IPS-18a (cell line): Measurements from ENCODE around the gene PLGRKT.
A peak's percentile ranks its signal among the peaks of the same experiment; 100 is the strongest.
"Not testable (repeated sequence)": the region's sequence is repeated elsewhere in the genome, so short reads cannot be mapped to it uniquely, and the experiment has no call there.

ENCODE experiments used
- H3K27ac ChIP-seq: one replicate; pipeline ENCODE4 v1.5.1; 2013; ENCODE audit warnings: low read length
- H3K27me3 ChIP-seq: one replicate; pipeline ENCODE4 v1.6.1; 2013; ENCODE audit warnings: mild to moderate bottlenecking, low read length; ENCODE audit not compliant: control insufficient read depth, insufficient read depth
- H3K36me3 ChIP-seq: one replicate; pipeline ENCODE4 v1.6.1; 2013; ENCODE audit warnings: low read depth, low read length; ENCODE audit not compliant: control insufficient read depth
- H3K4me1 ChIP-seq: one replicate; pipeline ENCODE4 v1.6.1; 2013; ENCODE audit warnings: low read depth, low read length; ENCODE audit not compliant: control insufficient read depth
- H3K4me3 ChIP-seq: one replicate; pipeline ENCODE4 v1.5.1; 2013; ENCODE audit warnings: low read length
- H3K9ac ChIP-seq: one replicate; pipeline ENCODE4 v1.6.1; 2013; ENCODE audit warnings: mild to moderate bottlenecking, low read length, moderate library complexity
- H3K9me3 ChIP-seq: one replicate; pipeline ENCODE4 v1.6.1; 2013; ENCODE audit warnings: low read depth, low read length; ENCODE audit not compliant: control insufficient read depth

PLGRKT gene

GRCh38 chr9:5357431-5358105, 80.2 kb downstream of the PLGRKT start:
- H3K4me1 ChIP-seq, result no peaks in the 10 kb centered on the region
- H3K9me3 ChIP-seq, result no peaks in the 10 kb centered on the region
- H3K36me3 ChIP-seq, result no peaks in the 10 kb centered on the region
- no peak overlapping the region for H3K4me3 ChIP-seq
- no peak overlapping the region for H3K27ac ChIP-seq
- H3K27me3 ChIP-seq, result no peaks in the 10 kb centered on the region
- H3K9ac ChIP-seq, result no peak overlapping the region

DNA sequence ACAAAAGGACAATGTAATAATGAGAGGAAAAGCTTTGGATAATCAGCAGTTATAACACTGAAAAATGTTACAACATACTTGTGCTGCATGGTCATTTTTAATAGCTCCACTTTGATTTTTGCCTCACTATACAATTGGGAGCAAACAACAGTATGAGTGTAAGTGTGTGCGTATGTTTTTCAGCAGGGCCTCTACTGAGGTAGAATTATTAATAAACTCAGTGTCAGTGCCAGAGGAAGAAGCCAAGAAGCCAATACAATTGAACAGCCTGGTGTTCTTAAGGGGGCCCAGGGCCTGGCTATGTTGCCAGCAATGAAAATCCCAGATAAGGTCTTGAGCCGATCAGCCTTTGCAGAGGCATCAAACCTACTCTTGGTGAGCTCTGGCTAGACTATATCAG, 81.9 kb downstream of the PLGRKT start:
- H3K4me1 ChIP-seq, result no peaks in the 10 kb centered on the region

GRCh38 chr9:5355226-5355625, 82.5 kb downstream of the PLGRKT start:
- H3K36me3 ChIP-seq, result no peaks in the 10 kb centered on the region
- H3K9ac ChIP-seq, result no peak overlapping the region
- H3K27me3 ChIP-seq, result no peaks in the 10 kb centered on the region
- no peaks in the 10 kb centered on the region for H3K9me3 ChIP-seq
- no peak overlapping the region for H3K4me3 ChIP-seq
- no peak overlapping the region for H3K27ac ChIP-seq
- no peaks in the 10 kb centered on the region for H3K4me1 ChIP-seq

More for the DNA sequence above, 81.9 kb downstream of the PLGRKT start:
- Histone ChIP-seq H3K9me3 (no peaks in the 10 kb centered on the region), H3K27me3 (no peaks in the 10 kb centered on the region), H3K4me3 (no peak overlapping the region), H3K36me3 (no peaks in the 10 kb centered on the region), H3K9ac (no peak overlapping the region), H3K27ac (no peak overlapping the region)

DNA sequence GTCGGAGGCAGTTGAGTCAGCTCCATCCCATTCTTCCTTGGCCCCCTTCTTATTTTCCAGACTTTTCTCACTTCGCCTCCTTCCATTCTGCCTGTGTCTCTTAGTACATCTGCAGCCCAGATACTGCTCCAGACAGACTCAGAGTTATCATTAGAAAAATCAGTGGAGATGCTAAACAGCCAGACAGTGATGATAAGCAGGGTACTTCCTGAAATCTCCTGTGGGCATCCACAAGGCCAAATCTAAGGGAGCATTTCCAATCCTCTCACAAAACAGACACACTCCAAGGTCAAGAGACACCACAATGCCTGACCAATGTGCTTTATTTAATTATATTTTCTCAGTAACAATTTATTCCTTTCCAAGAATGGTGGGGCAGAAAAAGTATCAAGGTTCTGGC, 83.5 kb downstream of the PLGRKT start:
- H3K27ac ChIP-seq, result no peak overlapping the region
- H3K9me3 ChIP-seq, result no peaks in the 10 kb centered on the region
- no peak overlapping the region for H3K9ac ChIP-seq
- no peaks in the 10 kb centered on the region for H3K27me3 ChIP-seq
- H3K36me3 ChIP-seq, result no peaks in the 10 kb centered on the region
- no peaks in the 10 kb centered on the region for H3K4me1 ChIP-seq
- H3K4me3 ChIP-seq, result no peak overlapping the region

DNA sequence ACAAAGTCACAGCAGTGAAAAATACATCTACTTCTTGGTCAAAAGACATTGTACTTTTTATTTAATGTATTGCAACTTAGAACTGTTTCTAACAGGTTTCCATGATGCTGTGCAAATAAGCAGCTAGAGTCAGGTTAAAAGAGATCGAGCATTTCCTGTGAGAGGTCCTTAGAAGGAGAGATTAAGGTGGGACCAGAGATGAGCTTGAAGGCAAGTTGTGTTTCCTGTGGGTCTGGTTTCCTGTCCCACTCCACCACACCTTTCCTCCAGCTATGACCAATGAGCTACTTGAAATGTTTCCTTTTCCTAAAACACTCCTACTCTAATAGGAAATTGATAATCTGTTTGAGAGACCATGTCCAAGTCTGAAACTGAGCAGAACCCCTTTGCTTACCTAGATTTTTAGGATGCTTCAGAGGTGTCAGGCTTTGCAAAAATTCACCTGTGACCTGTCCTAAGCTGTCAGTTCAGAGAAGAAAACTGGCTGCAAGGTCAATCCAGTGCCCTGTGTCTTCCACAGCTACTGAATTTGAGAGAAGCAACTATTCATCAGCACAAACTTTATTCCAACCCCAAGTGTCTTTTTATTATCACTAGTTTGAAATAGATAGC, 85.0 kb downstream of the PLGRKT start:
- H3K9me3 ChIP-seq, result no peaks in the 10 kb centered on the region
- H3K27me3 ChIP-seq, result no peaks in the 10 kb centered on the region
- H3K4me3 ChIP-seq, result no peak overlapping the region
- no peak overlapping the region for H3K9ac ChIP-seq
- no peaks in the 10 kb centered on the region for H3K36me3 ChIP-seq
- H3K27ac ChIP-seq, result no peak overlapping the region
- no peaks in the 10 kb centered on the region for H3K4me1 ChIP-seq

DNA sequence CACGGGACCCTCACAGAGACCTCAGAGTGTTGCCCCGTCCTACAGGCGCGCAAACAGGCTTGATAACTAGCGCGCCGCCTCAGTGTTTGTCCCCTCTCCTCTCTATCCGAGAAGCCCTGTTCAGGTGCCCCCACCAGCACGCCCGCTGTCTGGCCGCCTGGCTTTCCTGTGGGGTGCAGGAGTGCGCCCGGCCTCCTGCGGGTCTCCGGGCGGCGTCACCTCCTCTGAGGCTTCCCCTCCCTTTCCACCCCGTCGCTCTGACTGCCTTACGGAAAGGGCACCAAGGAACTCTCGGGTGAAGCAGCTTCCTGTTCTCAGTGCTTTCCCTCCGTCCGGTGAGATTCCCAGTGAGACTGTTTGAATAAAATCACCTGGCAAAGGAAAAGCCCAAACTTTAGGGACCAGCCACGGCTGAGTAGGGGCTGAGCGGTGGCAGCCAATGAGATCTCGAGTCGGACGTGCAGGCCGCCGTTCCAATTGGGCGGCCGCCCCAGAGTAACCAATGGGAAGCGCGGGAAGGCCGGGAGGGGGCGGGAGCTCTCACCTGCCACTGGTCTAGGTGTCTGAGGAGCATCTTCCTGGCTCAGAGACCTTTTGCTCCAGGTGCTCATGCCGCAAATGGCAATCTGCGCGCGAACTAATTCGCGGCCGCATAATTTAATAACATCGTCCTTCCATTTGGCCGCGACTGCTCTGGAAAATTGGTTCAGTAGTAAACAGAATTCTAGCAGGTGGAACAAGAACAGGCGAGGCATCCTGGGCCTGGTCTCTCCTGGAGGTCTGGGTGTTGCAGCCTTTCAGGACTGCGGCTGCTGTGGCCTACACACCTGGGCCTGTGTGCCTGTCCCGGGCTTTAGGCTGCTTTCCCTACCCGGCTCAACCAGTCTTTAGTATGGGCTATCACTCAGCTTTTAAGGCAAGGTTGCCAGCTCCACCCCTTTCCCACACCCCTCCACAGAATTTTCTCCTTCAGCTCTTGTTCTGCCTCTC, 98.4 kb downstream of the PLGRKT start, which contains the start of gene RLN1:
Gene RLN1, minus strand, starts transcription at position 885 of the 990 bp plus-strand sequence. Its CDS starts 130 bp downstream, at position 755.
- not testable (repeated sequence) for H3K4me3 ChIP-seq, H3K36me3 ChIP-seq, H3K9me3 ChIP-seq, H3K27ac ChIP-seq, H3K27me3 ChIP-seq, H3K9ac ChIP-seq, H3K4me1 ChIP-seq

DNA sequence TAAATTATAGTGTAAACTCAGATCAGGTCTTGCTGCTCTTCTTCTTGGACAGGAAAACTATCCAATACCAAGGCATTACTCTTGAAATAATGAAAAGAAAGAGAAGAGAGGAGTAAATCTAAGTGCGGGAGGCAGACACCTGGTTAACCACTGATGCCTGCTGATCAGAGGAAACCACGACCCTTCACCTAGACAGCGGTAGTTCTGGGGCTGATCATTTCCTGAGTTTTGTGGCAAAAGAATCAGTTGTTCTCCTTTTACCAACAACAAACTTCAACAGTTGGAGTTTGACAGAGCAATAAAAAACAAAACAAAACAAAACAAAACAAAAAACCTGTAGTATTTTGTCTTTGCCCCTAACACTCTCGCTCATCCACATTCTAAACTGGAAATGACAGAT, 101.0 kb downstream of the PLGRKT start:
- Histone ChIP-seq H3K9ac (no peak overlapping the region), H3K27ac (no peak overlapping the region), H3K4me3 (no peak overlapping the region)

GRCh38 chr9:5331276-5331675, 106.4 kb downstream of the PLGRKT start:
- H3K9ac ChIP-seq, H3K36me3 ChIP-seq, H3K4me1 ChIP-seq, H3K27ac ChIP-seq, H3K9me3 ChIP-seq, H3K27me3 ChIP-seq, H3K4me3 ChIP-seq: not testable (repeated sequence)

More for the DNA sequence above, 101.0 kb downstream of the PLGRKT start:
- H3K4me1 ChIP-seq, result no peaks in the 10 kb centered on the region
- no peaks in the 10 kb centered on the region for H3K9me3 ChIP-seq
- no peaks in the 10 kb centered on the region for H3K36me3 ChIP-seq
- H3K27me3 ChIP-seq, result no peaks in the 10 kb centered on the region

DNA sequence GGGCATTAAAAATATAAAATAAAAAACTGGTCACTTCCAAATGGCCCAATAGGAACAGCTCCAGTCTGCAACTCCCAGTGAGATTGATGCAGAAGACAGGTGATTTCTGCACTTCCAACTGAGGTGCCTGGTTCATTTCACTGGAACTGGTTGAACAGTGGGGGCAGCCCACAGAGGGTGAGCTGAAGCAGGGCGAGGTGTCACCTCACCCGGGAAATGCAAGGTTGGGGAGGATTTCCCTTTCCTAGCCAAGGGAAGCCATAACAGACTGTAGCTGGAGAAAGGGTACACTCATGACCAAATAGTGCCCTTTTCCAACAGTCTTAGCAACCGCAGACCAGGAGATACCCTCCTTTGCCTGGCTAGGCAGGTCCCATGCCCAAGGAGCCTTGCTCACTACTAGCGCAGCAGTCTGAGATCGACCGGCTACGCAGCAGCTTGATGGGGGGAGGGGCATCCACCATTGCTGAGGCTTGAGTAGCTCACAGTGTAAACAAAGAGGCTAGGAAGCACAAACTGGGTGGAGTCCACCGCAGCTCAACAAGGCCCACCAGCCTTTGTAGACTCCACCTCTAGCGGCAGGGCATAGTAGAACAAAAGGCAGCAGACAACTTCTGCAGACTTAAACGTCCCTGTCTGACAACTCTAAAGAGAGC, 110.7 kb downstream of the PLGRKT start:
- no peak overlapping the region for H3K27ac ChIP-seq
- no peaks in the 10 kb centered on the region for H3K9me3 ChIP-seq
- peaks cover 8% of the 10 kb centered on the region for H3K4me1 ChIP-seq
- H3K27me3 ChIP-seq, result no peaks in the 10 kb centered on the region
- H3K9ac ChIP-seq, result no peak overlapping the region
- H3K4me3 ChIP-seq, result peak overlapping the region; percentile 39
- no peaks in the 10 kb centered on the region for H3K36me3 ChIP-seq

GRCh38 chr9:5326187-5326586, 111.5 kb downstream of the PLGRKT start:
- H3K27me3 ChIP-seq, result no peaks in the 10 kb centered on the region

GRCh38 chr9:5321601-5322000, 116.1 kb downstream of the PLGRKT start:
- H3K36me3 ChIP-seq, H3K9ac ChIP-seq, H3K9me3 ChIP-seq, H3K4me3 ChIP-seq, H3K27me3 ChIP-seq, H3K27ac ChIP-seq, H3K4me1 ChIP-seq: not testable (repeated sequence)

More at GRCh38 chr9:5326187-5326586, 111.5 kb downstream of the PLGRKT start:
- Histone ChIP-seq H3K36me3 (no peaks in the 10 kb centered on the region), H3K9ac (no peak overlapping the region), H3K4me1 (peaks cover 8% of the 10 kb centered on the region), H3K9me3 (no peaks in the 10 kb centered on the region), H3K27ac (no peak overlapping the region), H3K4me3 (no peak overlapping the region)
